ENCODE data around the gene TBC1D2.
"Not testable (repeated sequence)": the region's sequence is repeated elsewhere in the genome, so short reads cannot be mapped to it uniquely, and the experiment has no call there.

DNA sequence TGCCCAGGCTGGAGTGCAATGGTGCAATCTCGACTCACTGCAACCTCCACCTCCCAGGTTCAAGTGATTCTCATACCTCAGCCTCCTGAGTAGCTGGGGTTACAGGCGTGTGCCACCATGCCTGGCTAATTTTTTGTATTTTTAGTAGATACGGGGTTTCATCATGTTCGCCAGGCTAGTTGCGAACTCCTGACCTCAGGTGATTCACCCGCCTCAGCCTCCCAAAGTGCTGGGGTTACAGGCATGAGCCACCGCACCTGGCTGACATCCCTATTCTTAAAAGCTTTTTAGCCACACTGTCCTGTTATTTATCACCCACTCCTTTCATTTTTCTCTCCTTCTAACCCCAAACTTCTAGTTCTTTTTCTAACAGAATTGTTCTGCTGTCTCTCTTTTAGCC is 27.7 kb upstream of the TBC1D2 start:
- TF ChIP-seq, protein P1, sequence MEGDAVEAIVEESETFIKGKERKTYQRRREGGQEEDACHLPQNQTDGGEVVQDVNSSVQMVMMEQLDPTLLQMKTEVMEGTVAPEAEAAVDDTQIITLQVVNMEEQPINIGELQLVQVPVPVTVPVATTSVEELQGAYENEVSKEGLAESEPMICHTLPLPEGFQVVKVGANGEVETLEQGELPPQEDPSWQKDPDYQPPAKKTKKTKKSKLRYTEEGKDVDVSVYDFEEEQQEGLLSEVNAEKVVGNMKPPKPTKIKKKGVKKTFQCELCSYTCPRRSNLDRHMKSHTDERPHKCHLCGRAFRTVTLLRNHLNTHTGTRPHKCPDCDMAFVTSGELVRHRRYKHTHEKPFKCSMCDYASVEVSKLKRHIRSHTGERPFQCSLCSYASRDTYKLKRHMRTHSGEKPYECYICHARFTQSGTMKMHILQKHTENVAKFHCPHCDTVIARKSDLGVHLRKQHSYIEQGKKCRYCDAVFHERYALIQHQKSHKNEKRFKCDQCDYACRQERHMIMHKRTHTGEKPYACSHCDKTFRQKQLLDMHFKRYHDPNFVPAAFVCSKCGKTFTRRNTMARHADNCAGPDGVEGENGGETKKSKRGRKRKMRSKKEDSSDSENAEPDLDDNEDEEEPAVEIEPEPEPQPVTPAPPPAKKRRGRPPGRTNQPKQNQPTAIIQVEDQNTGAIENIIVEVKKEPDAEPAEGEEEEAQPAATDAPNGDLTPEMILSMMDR (IDR thresholded peaks at IDR 0.05), result not testable (repeated sequence)
- TF ChIP-seq EP300 (IDR thresholded peaks at IDR 0.05), result not testable (repeated sequence)
